ENCODE results near the gene SREBF2.
"Not testable (repeated sequence)": the region's sequence is repeated elsewhere in the genome, so short reads cannot be mapped to it uniquely, and the experiment has no call there.

Gene SREBF2

DNA sequence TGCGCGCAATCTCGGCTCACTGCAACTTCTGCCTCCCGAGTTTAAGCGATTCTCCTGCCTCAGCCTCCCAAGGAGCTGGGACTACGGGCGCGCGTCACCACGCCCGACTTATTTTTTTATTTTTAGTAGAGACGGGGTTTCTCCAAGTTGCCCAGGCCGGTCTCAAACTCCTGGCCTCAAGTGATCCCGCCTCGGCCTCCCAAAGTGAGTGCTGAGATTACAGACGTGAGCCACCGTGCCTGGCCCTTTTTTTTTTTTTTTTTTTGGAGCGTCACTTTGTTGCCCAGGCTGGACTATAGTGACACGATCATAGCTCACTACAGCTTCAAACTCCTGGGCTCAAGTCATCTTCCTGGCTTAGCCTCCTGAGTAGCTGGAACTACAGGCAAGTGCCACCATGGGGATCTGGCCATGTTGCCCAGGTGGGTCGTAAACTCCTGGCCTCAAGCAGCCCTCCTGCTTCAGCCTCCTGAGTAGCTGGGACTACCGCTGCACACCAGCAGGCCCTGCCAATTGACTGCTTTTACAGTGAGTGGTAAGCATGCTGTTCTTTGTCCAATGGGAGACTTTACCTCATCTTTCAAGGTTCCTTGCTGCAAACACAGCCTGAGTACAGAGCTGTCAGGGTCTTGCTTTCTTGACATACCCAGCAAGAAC lies 114.6 kb downstream of the SREBF2 start:
- DNase-seq (ENCODE audit: low spot score) = no peak

DNA sequence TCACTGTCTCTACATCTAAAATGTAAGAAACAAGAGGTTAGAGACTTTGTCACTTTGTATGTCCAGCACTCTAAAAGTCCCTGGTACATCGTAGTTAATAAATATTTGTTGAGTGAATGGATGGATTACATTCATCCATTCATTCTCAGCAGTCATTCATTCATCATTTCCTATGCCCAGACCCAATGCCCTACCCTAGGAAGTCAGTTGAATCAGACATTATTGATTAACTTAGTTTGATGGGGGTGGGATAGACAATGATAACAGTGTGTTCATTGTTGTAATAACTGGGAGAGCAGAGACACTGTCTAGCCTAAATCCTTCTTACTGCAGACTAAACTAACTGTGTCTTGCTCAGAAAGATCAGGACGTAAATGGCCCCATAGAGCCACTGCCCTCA lies 115.2 kb downstream of the SREBF2 start:
- DNase-seq (ENCODE audit: low spot score) = no peak

- not testable (repeated sequence) for DNase-seq (ENCODE audit: low spot score)
These were observed 116.0 kb downstream of the SREBF2 start for GRCh38 chr22:41948928-41949296.

DNA sequence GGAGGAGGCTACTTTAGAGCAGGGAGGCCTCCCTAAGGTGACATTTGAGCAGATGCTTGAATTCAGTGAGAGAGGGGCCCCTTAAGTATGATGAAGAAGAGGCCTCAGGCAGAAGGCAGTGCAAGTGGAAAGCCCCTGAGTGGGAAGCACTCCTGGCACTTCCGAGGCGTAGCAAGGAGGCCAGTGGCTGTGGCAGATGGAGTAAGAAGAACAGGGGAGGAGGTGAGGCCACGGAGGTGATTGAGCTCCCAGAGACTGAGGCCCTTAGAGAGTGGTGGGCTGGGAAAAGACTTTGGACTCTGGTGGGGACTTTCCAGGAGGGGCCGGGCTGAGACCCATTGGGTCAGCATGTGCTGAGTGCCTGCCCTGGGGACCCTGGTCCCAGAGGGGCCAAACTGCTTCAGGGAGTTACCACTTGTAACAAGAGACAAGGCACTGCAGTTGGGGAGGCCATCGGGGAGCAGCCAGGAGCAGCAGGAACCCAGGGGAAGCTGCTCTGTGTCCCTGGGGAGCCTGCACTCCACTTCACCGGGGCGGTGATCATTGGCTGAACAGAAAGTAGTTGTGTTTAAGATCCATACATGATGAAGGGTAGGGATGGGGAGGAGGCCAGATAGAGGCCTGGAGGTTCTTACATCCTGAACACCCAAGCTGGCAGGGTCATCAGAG lies 116.5 kb downstream of the SREBF2 start:
- no peak for DNase-seq (ENCODE audit: low spot score)

DNA sequence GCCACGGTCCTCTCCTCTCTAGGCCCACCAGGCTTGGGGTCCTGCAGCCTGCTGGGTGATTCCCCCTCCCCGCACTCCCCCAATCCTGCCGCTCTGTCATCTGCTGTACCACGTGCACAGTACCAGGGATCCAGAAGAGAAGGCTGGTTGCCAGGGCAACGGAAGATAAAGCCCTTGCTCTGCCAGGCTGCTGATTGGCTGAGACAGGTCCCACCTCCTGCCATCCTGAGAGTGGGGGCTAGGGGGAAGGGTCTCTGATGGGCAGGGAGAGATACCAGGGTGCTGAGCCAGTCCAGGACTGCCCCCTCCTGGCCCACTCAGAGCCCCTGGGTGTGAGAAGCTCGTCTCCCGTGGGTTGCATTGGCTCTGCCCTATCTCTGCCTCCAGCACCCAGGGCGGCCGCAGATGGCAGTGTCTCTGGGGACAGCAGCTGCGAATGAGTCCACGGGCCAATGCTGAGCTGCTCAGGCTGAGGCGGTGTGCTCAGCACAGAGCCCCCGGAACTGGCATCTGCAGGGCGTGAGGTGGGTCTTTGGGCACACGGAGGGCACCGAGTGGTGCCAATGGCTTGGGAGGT lies 119.1 kb downstream of the SREBF2 start, which contains the start of gene SMIM45:
Gene SMIM45 (plus strand): TSS at position 253 of the 577 bp plus-strand sequence.
- DNase-seq (ENCODE audit: low spot score) = no peak

GRCh38 chr22:41952713-41953112 lies 119.8 kb downstream of the SREBF2 start:
- DNase-seq (ENCODE audit: low spot score) = no peak

Measured in hepatic stellate cell (primary cell).